ENCODE results near the gene TMEM88.

DNA sequence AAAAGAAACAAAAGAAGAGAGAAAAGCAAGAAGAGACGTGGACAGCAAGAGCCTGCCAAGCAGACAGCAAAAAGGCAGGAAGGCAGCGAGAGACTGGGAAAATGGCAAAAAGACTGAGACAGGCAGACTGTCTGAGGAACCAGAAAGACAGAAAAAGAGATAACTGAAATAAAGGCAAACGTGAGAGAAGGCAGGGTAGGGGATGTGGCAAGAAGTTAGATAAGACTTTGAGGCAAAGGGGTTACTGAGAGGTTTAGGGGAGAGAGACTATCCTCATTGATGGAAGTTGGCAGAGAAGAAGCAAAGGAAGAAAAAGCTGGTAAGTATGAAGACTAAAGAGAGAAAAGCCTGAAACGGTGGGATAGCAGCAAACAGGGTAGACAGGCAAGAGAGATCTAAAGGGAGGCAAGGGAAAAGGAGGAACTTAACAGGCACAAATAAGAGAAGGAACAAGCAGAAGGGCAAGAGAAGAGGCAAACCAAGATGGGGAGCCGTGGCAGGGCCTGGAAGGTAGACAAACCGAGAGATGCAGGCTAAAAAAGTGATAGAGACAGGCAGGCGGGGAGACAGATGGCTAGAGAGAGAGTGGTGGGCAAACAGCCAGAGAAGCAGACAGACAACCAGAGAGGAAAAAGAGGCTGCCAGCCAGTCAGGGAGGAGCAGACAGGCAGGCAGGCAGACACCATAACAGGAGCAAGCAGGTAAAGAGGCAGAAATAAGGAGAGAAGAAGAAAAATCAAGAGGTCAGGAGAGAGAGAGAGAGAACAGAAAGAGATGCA is 26.6 kb downstream of the TMEM88 start:
- TF ChIP-seq CTCF (conservative IDR thresholded peaks at IDR 0.05; ENCODE audit: low read length) (no peak), EZH2phosphoT487 (IDR thresholded peaks at IDR 0.05; ENCODE audit: borderline replicate concordance) (no peak)

All from Loucy (cell line).